ENCODE measurements around the gene MCM5. TPM values are rescaled to one million over a fixed set of nuclear protein-coding genes. Genes with fewer than 3 reads are reported as not detected.
"Not testable (repeated sequence)": the region's sequence is repeated elsewhere in the genome, so short reads cannot be mapped to it uniquely, and the experiment has no call there.

MCM5 gene
- total RNA-seq, 1 experiment from 2014 or later: 145 TPM

DNA sequence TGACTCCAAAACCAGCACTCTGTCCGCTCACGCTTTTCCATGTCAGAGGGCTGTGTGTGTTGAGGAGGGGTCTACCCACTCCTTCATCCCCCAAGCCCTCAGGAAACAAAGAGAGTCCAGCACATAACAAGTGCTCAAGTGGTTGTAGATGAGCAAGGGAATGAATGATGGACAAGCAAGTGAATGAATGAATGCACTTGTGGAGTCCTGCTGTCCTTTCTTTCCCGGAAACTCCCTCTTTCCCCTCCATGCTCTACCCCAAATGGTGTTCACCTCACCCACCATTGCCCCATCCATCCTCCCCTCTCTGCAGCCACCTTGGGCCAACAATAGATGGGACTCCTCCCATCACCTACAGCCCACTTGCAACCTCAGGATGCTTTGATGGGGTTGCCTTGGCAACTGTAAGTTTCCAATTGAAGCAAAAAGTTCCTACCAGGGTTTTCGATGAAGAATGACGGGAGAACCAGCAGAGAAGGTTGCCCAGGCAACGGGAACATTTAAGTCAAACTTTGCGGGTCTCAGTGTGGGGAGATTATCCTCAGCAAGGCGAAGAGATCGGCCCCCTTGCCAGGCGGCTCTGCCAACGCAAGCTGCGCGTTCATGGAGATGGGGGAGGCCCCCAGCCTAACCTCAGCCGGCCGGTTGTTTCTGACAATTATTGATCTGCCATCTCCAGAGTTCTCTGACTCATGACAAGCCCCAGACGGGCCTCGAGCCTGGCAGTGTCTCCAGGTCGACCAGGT lies 51.1 kb downstream of the MCM5 start:
- DNase-seq (ENCODE audit: low read depth): no peak

DNA sequence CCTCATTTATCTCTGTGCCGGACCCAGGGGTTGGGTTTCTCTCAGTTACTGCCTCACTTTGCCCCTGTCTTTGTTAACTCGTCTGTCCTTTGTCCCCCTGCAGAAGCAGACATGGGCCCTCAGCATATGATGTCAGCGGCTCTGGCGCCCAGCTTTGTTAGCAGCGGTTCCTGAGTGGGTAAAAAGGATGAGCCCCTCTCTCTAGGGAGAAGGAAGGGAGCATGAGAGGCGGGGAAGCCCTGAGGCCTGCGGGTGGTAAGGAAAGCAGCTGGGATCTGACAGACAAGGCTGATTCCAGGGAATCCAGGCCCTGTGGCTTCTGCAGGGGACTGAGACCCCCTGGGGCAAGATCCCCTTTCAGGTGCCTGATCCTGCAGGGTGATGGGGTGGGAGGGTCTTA lies 51.7 kb downstream of the MCM5 start:
- DNase-seq (ENCODE audit: low read depth): no peak

DNA sequence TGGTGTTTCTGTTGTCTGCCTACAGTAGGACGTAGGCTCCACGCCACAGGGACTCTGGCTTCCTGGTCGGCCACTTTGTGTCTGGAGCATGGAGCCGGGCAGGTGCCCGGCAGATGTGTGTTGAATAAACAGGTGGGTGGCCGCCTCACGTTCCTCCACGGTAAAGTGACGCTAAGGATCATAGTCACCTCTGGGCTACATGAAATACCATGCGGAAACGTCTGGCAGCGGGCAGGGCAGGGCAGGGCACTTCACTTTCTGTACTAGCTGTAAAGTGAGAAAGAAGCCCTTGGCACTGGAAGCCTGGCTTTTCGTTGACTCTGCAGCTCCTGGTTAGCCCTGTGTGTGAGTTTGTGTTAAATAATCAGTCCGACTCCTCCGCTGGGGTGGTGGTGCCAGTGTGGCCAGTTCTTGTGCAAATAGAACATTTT lies 52.4 kb downstream of the MCM5 start:
- no peak for DNase-seq (ENCODE audit: low read depth)

DNA sequence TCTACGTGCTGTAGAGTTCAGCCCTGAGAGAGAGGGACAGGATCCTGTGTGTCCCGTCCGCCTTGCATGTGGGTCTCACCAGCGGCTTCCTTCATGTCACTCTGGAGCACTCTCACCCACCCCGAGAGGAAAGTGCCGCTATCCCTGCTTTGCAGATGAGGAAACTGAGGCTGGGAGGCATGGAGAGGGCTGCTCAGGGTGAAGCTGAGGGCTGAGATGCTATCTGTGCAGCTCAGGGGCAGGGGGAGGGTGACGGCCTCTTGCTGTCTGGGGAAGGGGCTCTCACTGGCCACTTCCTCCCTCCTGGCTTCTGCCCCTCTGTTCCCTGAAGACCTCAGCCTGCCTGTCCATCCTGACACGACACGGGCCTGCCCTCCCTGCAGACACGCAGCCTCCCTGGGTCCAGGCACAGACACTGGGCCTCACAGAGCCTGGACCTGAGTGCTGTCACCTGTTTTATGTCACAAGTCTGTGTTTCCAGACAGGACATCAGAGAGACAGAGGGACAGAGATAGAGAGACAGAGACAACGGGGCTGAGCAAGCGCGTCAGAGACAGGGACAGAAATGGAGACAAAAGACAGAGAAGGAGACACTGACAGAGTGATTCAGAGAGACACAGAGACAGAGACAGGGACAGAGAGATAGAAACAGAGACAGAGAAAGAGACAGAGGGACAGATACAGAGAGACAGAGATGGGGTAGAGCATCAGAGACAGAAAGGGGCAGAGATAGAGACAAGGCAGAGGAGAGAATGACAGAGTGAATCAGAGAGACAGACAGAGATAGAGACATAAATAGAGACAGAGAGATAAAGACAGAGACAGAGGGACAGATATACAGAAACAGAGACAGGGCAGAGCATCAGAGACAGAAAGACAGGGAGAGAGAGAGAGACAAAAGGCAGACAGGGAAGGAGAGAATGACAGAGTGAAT lies 53.1 kb downstream of the MCM5 start:
- no peak for DNase-seq (ENCODE audit: low read depth)

- DNase-seq (ENCODE audit: low read depth): no peak
Observed at GRCh38 chr22:35454416-35455054, 54.6 kb downstream of the MCM5 start.

- no peak for DNase-seq (ENCODE audit: low read depth)
Observed at GRCh38 chr22:35455529-35455928, 55.6 kb downstream of the MCM5 start.

GRCh38 chr22:35456757-35457156 lies 56.8 kb downstream of the MCM5 start:
- DNase-seq (ENCODE audit: low read depth): no peak

DNA sequence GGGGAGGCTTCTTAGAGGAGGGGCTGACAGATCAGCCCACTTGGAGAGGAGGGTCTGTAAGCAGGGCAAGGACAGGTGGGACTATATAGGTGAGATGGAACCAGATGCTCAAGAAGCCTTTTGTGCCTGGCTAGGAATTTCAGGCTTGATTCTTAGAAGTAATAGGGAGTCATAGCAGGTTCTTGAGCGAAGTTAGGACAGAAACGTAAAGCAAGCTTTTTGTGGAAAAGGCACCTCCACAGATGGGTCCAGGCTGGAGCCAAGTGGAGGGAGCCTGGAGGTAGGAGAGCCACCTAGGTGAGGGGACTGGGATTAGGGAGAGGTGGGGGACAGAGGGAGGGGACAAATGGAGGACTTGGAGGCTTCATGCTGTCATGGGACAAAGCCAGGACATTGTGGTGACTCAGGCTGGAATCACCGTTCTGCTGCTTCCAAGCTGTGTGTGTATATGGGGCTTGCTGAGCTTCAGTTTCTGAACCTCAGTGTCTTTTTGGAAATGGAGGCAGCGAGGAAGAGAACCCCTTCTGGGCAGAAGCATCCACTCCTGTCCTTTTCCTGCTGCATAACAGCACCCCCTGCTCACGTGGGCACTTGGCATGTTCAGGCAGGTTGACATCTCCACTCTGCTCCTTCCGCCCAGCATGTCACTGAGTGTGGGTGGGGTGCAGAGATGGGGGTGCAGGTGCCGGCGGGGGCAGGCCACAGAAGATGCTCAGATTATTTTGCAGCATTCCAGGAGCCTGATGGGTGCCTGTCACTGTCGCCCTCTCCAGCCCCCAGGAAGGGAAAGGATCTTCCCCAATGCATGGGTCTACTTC lies 58.0 kb downstream of the MCM5 start:
- DNase-seq (ENCODE audit: low read depth): no peak

GRCh38 chr22:35458547-35459422 lies 58.8 kb downstream of the MCM5 start:
- DNase-seq (ENCODE audit: low read depth): no peak

- DNase-seq (ENCODE audit: low read depth): no peak
Observed at GRCh38 chr22:35459423-35459894, 59.5 kb downstream of the MCM5 start.

DNA sequence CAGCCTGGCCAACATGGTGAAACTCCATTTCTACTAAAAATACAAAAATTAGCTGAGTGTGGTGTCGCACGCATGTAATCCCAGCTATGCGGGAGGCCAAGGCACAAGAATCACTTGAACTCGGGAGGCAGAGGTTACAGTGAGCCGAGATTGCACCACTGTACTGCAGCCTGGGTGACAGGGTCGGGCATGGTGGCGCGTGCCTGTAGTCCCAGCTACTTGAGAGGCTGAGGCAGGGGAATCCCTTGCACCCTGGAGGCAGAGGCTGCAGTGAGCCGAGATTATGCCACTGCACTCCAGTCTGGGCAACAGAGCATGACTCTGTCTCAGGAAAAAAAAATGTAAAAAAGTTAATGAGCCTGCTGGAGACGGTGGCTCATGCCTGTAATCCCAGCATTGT lies 60.0 kb downstream of the MCM5 start:
- DNase-seq (ENCODE audit: low read depth): not testable (repeated sequence)

- no peak for DNase-seq (ENCODE audit: low read depth)
Observed at GRCh38 chr22:35460688-35461087, 60.7 kb downstream of the MCM5 start.

- DNase-seq (ENCODE audit: low read depth): no peak
Observed at GRCh38 chr22:35462498-35463230, 62.7 kb downstream of the MCM5 start.

- no peak for DNase-seq (ENCODE audit: low read depth)
Observed at GRCh38 chr22:35463231-35463933, 63.4 kb downstream of the MCM5 start.

DNA sequence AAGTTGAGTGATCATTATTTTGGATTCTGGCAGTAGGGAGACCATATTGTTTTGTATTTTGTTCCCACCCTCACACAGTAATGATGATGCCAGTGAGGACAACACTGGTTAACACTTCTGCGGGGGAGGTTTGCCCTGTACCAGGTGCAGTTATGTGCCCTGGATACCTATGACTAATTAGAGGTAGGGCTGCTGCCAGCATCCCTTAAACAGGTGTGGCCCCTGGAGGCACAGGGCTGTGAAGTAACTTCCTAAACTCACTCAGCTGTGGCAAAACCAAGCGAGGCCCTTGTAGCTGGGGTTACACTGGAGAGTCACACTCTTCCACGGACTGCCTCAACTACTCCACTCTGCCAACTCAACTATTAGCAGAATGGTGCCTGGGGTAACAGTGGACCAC lies 64.5 kb downstream of the MCM5 start:
- DNase-seq (ENCODE audit: low read depth): no peak

- DNase-seq (ENCODE audit: low read depth): no peak
Observed at GRCh38 chr22:35465109-35465701, 65.3 kb downstream of the MCM5 start.

DNA sequence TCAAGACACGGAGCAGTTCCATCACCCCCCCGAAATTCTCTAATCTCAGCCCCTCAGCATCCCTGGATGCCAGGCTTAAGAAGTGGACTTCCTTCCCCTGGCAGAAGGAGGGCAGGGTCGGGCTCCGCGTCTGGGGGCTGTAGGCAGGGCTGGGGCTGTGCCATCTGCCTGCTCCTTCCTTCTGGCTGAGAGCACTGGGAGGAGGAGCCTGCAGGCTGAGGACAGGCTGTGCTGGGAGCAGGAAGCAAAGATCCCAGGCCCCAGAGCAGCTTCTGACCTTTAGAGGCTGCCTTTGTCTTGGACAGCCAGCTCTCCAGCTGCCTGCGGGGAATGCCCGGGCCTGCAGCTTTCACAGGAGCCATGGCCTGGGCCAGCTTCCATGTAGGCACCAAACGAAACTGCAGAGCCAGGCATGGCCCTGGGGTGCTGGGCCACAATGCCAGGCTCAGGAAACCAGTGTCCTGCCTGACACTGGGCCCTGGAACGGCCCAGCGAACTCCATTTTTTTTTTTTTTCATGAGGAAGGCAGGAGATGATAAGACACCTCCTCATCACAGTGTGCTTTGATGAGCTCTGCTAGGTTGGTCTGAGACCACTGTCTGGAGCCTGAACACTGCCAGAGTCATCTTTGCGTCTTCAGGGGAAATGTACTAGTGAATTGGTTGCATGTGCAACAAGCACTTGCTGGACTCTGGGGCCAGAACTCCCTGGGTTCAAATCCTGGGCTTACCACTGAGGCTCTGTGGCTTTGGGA lies 67.9 kb downstream of the MCM5 start:
- no peak for DNase-seq (ENCODE audit: low read depth)

GRCh38 chr22:35470903-35471321 lies 71.0 kb downstream of the MCM5 start:
- no peak for DNase-seq (ENCODE audit: low read depth)
